Colon (tissue), 2 donors: Measurements from ENCODE around the gene RASIP1.
"Not testable (repeated sequence)": the region's sequence is repeated elsewhere in the genome, so short reads cannot be mapped to it uniquely, and the experiment has no call there.

Experiments used
- FAIRE-seq: peaks from 2 replicates; lab custom pipeline; 2012; peaks lifted over from hg19 to GRCh38; lab: Jason Lieb, UNC
- donor health status: control.
- donor health status: control.

Gene RASIP1

GRCh38 chr19:48740164-48740972, at the start of gene RASIP1:
Gene RASIP1 (minus strand): TSS chr19:48740610. CDS start chr19:48740282, 328 bp downstream.
- FAIRE-seq: no peak

- FAIRE-seq: not testable (repeated sequence)
Measured at GRCh38 chr19:48787331-48787730, 46.9 kb upstream of the RASIP1 start.

DNA sequence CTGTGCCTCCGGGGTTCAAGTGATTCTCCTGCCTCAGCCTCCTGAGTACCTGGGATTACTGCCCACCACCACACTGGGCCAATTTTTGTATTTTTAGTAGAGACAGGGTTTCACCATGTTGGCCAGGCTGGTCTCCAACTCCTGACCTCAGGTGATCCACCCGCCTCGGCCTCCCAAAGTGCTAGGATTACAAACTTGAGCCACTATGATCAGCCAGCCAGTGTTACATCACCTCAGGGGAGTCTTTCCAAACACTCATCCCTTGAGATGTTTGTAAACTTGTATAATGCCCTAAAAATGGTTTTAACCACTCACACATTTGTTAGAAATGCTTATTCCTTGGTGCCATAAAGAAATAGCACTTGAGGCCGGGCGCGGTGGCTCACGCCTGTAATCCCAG, 46.0 kb upstream of the RASIP1 start:
- FAIRE-seq: not testable (repeated sequence)

DNA sequence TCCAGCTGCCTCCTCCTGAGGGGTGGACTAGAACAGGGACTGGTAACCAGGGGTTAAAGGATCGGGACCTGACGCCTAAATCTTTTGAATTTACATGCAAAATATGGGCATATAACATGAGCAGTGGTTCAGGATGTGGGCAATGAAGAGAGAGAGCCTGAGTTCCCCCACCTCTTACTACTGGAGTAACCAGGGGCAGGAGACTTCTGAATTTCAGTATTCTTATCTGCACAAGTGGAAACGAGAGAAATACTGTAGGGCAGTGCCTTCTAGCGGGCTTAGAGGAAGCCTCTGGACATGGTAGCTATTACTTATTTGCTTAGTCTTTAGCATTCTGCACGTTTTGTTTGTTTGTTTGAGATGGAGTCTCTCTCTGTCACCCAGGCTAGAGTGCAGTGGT, 44.1 kb upstream of the RASIP1 start:
- FAIRE-seq: no peak

DNA sequence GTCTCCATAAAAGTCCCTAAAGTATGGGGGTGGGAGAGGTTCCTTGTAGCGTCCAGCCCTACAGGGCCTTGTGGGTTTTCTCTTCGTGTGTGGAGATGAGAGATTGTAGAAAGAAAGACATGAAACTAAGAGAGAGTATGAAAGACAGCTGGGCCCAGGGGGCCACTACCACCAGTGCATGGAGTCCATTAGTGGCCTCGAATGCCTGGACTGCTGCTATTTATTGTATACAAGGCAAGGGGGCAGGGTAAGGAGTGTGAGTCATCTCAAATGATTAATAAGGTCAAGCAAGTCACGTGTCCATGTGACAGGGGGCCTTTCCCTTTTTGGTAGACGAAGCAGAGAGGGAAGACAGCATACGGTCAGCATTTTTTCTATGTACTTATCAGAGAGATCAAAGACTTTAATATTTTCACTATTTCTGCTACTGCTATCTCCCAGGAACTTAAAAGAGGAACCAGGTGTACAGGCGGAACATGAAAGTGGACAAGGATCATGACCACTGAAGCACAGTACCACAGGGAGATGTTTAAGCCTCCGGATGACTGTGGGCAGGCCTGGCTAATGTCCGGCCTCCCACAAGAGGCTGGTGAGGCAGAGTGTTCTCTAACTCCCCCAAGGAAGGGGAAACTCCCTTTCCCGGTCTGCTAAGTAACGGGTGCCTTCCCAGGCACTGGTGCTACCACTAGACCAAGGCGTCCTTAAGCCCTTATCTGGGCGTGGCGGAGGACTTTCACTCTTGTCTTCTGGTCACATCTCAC, 40.4 kb upstream of the RASIP1 start:
- no peak for FAIRE-seq

- FAIRE-seq: no peak
Measured at GRCh38 chr19:48779636-48780035, 39.2 kb upstream of the RASIP1 start.

- FAIRE-seq: no peak
Measured at GRCh38 chr19:48777720-48778119, 37.3 kb upstream of the RASIP1 start.

GRCh38 chr19:48777139-48777538, 36.7 kb upstream of the RASIP1 start:
- FAIRE-seq: no peak

DNA sequence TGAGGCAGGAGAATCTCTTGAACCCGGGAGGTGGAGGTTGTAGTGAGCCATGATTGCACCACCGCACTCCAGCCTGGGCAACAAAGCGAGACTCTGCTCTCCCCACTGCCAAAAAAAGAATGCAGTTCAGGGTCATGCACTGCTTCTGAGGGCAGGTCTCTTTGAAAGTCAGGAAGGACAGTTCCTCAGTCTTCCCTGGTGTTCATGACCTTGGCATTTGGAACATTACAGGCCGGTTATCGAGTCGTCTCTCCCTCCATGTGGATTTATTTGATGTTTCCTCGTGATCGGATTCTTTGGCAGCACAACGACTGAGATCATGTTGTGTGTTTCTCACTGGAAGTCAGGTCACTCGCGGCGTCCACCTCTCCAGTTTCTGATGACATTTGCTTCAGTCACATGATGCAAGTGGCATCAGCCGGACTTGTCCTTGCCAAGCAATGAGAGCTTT, 32.1 kb upstream of the RASIP1 start:
- no peak for FAIRE-seq

GRCh38 chr19:48770734-48771472, 30.5 kb upstream of the RASIP1 start:
- no peak for FAIRE-seq

- no peak for FAIRE-seq
Measured at GRCh38 chr19:48770266-48770665, 29.9 kb upstream of the RASIP1 start.

- no peak for FAIRE-seq
Measured at GRCh38 chr19:48768994-48769713, 28.7 kb upstream of the RASIP1 start.

DNA sequence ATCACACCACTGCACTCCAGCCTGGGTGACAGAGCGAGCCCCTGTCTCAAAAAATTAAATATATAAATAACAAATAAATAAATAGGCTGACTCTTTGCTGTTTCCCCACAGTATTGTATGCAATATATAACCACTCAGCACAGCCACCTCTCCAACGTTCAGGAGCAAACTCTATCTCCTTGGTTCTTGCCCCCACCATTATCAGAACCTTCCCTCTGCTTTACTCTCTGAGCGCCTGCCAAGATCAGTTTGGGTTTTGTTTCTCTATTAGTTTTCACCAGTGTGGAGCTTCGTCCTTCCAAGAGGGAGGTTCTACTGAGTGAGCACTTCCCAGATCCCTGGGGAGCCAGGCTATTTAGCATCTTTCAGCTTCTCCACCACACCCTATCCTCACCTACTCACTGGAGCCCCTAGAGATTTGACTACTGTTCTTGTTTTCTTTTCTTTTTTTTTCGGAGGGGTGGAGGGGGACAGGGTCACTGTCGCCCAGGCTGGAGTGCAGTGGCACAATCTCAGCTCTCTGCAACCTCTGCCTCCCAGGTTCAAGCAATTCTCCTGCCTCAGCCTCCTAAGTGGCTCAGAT, 27.9 kb upstream of the RASIP1 start:
- not testable (repeated sequence) for FAIRE-seq

DNA sequence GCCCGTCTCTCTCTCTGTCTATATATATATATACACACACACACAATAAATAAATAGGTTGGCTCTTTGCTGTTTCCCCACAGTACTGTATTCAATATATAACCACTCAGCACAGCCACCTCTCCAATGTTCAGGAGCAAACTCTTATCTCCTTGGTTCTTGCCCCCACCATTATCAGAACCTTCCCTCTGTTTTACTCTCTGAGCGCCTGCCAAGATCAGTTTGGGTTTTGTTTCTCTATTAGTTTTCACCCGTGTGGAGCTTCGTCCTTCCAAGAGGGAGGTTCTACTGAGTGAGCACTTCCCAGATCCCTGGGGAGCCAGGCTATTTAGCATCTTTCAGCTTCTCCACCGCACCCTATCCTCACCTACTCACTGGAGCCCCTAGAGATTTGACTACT, 25.4 kb upstream of the RASIP1 start:
- FAIRE-seq: not testable (repeated sequence)

DNA sequence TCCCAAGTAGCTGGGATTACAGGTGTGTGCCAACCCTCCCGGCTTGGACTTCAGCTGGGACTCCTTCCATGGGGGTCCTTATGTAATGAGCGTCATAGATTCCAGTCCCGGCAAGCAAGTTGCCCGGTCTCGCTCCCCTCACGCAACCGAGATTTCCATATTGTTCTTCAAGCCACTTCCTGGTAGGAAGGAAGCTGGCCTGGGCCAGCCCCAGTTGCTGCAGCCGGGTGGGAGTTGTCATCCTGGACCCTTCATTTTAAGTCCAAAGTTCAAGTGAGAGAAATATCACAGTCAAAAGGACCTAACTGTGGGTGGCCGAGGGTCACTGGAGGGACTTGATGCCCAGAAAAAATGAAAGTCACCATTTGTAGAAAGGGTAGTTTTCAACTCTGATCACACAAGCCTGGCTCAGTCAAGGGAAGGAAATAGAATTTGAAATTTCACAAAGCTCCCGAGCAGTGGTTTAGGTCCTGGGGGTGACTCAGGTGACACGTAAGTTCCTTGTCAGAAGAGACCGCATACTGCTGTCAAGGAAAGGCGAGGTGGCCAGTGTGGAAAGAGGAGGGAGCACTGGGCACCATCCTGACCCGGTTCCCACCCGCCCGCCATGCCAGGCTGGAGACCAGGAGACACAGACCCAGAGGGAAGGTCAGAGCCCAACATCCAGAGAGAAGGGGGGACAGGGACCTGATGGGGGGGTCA, 20.2 kb upstream of the RASIP1 start:
- FAIRE-seq: no peak

GRCh38 chr19:48757741-48758144, 17.3 kb upstream of the RASIP1 start:
- FAIRE-seq: no peak

DNA sequence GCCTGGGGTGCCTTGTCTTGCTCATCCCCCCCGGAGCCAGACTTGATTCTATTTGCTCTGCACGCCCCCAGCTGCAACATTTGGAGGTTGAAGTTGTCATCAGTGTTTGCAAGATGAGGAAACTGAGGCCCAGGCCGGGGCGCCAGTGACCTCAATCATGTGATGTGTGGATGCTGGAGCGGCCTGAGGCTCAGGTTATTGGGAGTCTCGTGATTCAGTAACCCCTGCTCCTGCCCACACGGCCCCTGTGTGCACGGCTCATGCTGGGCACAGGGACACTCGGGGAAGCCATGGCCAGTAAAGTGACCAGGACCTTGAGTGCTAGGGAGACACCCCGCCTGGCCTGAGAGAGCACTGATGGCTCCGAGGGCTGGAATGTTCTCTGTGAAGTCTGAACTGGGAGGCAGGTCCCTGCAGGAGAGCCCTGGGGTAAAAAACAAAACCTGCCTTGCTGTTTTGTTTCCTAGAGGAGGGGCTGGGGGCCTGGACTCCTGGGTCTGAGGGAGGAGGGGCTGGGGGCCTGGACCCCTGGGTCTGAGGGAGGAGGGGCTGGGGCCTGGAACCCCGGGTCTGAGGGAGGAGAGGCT, 16.8 kb upstream of the RASIP1 start:
- no peak for FAIRE-seq

DNA sequence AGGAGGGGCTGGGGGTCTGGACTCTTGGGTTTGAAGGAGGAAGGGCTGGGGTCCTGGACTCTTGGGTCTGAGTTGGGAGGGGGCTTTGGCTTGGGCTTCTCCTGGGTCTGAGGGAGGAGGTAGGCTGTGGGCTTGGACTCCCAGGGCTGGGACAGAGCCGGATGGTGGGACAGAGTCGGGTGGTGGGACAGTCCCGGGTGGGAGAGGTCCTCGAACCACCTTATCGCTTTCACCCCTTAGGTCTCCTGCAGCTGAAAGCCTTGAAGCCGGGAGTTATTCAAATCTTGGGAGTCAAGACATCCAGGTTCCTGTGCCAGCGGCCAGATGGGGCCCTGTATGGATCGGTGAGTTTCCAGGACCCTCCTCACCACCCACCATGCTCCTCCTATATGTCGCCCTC, 16.3 kb upstream of the RASIP1 start:
- FAIRE-seq: no peak

- no peak for FAIRE-seq
Measured at GRCh38 chr19:48756212-48756611, 15.8 kb upstream of the RASIP1 start.

DNA sequence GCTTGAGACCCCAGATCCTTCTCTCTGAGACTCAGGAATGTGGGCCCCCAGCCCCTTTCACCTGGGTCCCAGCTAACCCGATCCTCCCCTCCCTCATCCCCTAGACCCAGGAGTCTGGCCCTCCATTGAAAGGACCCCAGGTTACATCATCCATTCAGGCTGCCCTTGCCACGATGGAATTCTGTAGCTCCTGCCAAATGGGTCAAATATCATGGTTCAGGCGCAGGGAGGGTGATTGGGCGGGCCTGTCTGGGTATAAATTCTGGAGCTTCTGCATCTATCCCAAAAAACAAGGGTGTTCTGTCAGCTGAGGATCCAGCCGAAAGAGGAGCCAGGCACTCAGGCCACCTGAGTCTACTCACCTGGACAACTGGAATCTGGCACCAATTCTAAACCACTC, 15.4 kb upstream of the RASIP1 start:
- no peak for FAIRE-seq
